GM12878 (cell line): ENCODE data around the gene SLC28A2.

Experiments
- CTCF ChIP-seq, 3 experiments: IDR thresholded peaks in 2 of 3; conservative IDR thresholded peaks in 1 of 3; 2 replicates each; pipeline ENCODE4 v1.5.1; 2011; ENCODE audit warnings: low read depth in 3 of 3, low read length in 3 of 3, mild to moderate bottlenecking in 3 of 3, control low read depth in 2 of 3, moderate library complexity in 2 of 3, inconsistent platforms in 1 of 3, mixed read lengths in 1 of 3; ENCODE audit not compliant: control insufficient read depth in 2 of 3, insufficient read depth in 1 of 3; ENCODE audit errors: extremely low read depth in 1 of 3
- HCFC1 ChIP-seq: fragments of 150-350 bp; IDR thresholded peaks from 2 replicates; pipeline ENCODE4 v1.6.1; 2014; ENCODE audit warnings: low read length
- IRF3 ChIP-seq: fragments of 450-650 bp; IDR thresholded peaks from 2 replicates; pipeline ENCODE4 v1.6.1; 2014; ENCODE audit warnings: mild to moderate bottlenecking
- POLR2AphosphoS5 ChIP-seq: IDR thresholded peaks from 2 replicates; pipeline ENCODE4 v1.6.1; 2011; ENCODE audit warnings: mild to moderate bottlenecking, low read length, inconsistent platforms

GRCh38 chr15:45291822-45292582 is 40.0 kb downstream of the SLC28A2 start:
- no peak for TF ChIP-seq HCFC1
- TF ChIP-seq POLR2AphosphoS5 = no peak
- no peak for TF ChIP-seq CTCF (IDR thresholded peaks at IDR 0.05 in 2 of 3, conservative IDR thresholded peaks at IDR 0.05 in 1 of 3; ENCODE audit: control insufficient read depth in 2 of 3, extremely low read depth in 1 of 3, insufficient read depth in 1 of 3, low read depth in 3 of 3, low read length in 3 of 3)
- TF ChIP-seq IRF3 = no peak
